GM12878 (cell line): ENCODE measurements around the gene SYMPK. TPM values are rescaled to one million over a fixed set of nuclear protein-coding genes. Genes with fewer than 3 reads are reported as not detected.

Experiments used
- BACH1 ChIP-seq: fragments of 450-650 bp; IDR thresholded peaks from 2 replicates; pipeline ENCODE4 v1.6.1; 2017; ENCODE audit warnings: mild to moderate bottlenecking, borderline replicate concordance
- CBX5 ChIP-seq: sonication (generic); IDR thresholded peaks from 2 replicates; pipeline ENCODE4 v1.6.1; 2016; ENCODE audit warnings: low read depth, moderate library complexity, mild to moderate bottlenecking, inconsistent platforms
- CEBPB ChIP-seq, 2 experiments: fragments of 150-350 bp in 1 of 2; IDR thresholded peaks; 2 replicates each; pipeline ENCODE4 v1.6.1; 2012 to 2014; ENCODE audit warnings: low read depth in 2 of 2, low read length in 2 of 2, borderline replicate concordance in 1 of 2, inconsistent platforms in 1 of 2
- CHD4 ChIP-seq: fragments of 200-600 bp; sonication (generic); IDR thresholded peaks from 2 replicates; pipeline ENCODE4 v1.6.1; 2016; ENCODE audit warnings: mild to moderate bottlenecking
- DPF2 ChIP-seq: fragments of 450-650 bp; IDR thresholded peaks from 2 replicates; pipeline ENCODE4 v1.6.1; 2017; ENCODE audit warnings: mild to moderate bottlenecking
- EGR1 ChIP-seq, 2 experiments: IDR thresholded peaks; 1 replicate in 1 of 2; 2 replicates in 1 of 2; pipeline ENCODE4 v1.6.1; 2011 to 2012; ENCODE audit warnings: low read depth in 2 of 2, low read length in 2 of 2, borderline replicate concordance in 1 of 2, mild to moderate bottlenecking in 1 of 2, moderate library complexity in 1 of 2
- ESRRA ChIP-seq: IDR thresholded peaks from 2 replicates; pipeline ENCODE4 v1.6.1; 2012; ENCODE audit warnings: mild to moderate bottlenecking, low read length, improper control_type of control experiment
- EZH2 ChIP-seq: IDR thresholded peaks from 2 replicates; pipeline ENCODE4 v1.6.1; 2012; ENCODE audit warnings: low read depth, mild to moderate bottlenecking, control low read depth, inconsistent platforms, low read length, borderline replicate concordance; ENCODE audit not compliant: control insufficient read depth
- GATAD2B ChIP-seq: fragments of 450-650 bp; conservative IDR thresholded peaks from 2 replicates; pipeline ENCODE4 v1.6.1; 2017; ENCODE audit warnings: low read depth, mild to moderate bottlenecking, moderate library complexity
- HDAC2 ChIP-seq: fragments of 200-600 bp; sonication (generic); IDR thresholded peaks from 2 replicates; pipeline ENCODE4 v1.6.1; 2017
- HDAC6 ChIP-seq: fragments of 200-600 bp; sonication (generic); IDR thresholded peaks from one replicate; pipeline ENCODE4 v1.8.0; 2017; ENCODE audit warnings: antibody characterized with exemption; ENCODE audit not compliant: unreplicated experiment
- MYB ChIP-seq: fragments of 150-350 bp; IDR thresholded peaks from 2 replicates; pipeline ENCODE4 v1.6.1; 2014; ENCODE audit warnings: mild to moderate bottlenecking, low read depth, low read length, borderline replicate concordance
- NBN ChIP-seq: fragments of 450-650 bp; IDR thresholded peaks from 2 replicates; pipeline ENCODE4 v1.6.1; 2016
- NFYB ChIP-seq: IDR thresholded peaks from 2 replicates; pipeline ENCODE4 v1.6.1; 2011; ENCODE audit warnings: low read depth, mild to moderate bottlenecking, low read length, improper control_type of control experiment, moderate library complexity; ENCODE audit not compliant: insufficient read depth
- PAX5 ChIP-seq: IDR thresholded peaks from 2 replicates; pipeline ENCODE4 v1.6.1; 2011; ENCODE audit warnings: low read depth, low read length, borderline replicate concordance
- PKNOX1 ChIP-seq: fragments of 450-650 bp; IDR thresholded peaks from 2 replicates; pipeline ENCODE4 v1.6.1; 2016; ENCODE audit warnings: mild to moderate bottlenecking
- RBBP5 ChIP-seq: fragments of 200-600 bp; sonication (generic); conservative IDR thresholded peaks from 2 replicates; pipeline ENCODE4 v1.6.1; 2016
- RCOR1 ChIP-seq: conservative IDR thresholded peaks from 2 replicates; pipeline ENCODE4 v1.6.1; 2012; ENCODE audit warnings: low read depth, low read length, improper control_type of control experiment
- RUNX3 ChIP-seq: IDR thresholded peaks from 2 replicates; pipeline ENCODE4 v1.6.1; 2012; ENCODE audit warnings: low read length, inconsistent platforms
- SMAD1 ChIP-seq: fragments of 450-650 bp; IDR thresholded peaks from 2 replicates; pipeline ENCODE4 v1.6.1; 2018; ENCODE audit warnings: mild to moderate bottlenecking, low read depth; ENCODE audit not compliant: partially characterized antibody
- SMC3 ChIP-seq: IDR thresholded peaks from 2 replicates; pipeline ENCODE4 v1.6.1; 2011; ENCODE audit warnings: low read length, improper control_type of control experiment, borderline replicate concordance
- SP1 ChIP-seq: IDR thresholded peaks from one replicate; pipeline ENCODE4 v1.6.1; 2011; ENCODE audit warnings: low read depth, low read length
- STAT3 ChIP-seq: IDR thresholded peaks from 2 replicates; pipeline ENCODE4 v1.6.1; 2011; ENCODE audit warnings: low read depth, low read length, improper control_type of control experiment
- TAF1 ChIP-seq: IDR thresholded peaks from 2 replicates; pipeline ENCODE4 v1.6.1; 2011; ENCODE audit warnings: mild to moderate bottlenecking, low read depth, low read length, borderline replicate concordance
- TCF12 ChIP-seq: IDR thresholded peaks from 2 replicates; pipeline ENCODE4 v1.6.1; 2011; ENCODE audit warnings: low read depth, mild to moderate bottlenecking, low read length
- ZBED1 ChIP-seq: IDR thresholded peaks from 2 replicates; pipeline ENCODE4 v1.6.1; 2016; ENCODE audit warnings: borderline replicate concordance
- ZBTB40 ChIP-seq: fragments of 450-650 bp; IDR thresholded peaks from 2 replicates; pipeline ENCODE4 v1.6.1; 2016; ENCODE audit warnings: mild to moderate bottlenecking, moderate library complexity, borderline replicate concordance
- ZZZ3 ChIP-seq: IDR thresholded peaks from 2 replicates; pipeline ENCODE4 v1.6.1; 2011; ENCODE audit warnings: low read depth; ENCODE audit not compliant: control insufficient read depth, insufficient read length
- polyA plus RNA-seq, 11 experiments: library from polyadenylated mRNA; depleted of rRNA in 4 of 11; unstranded in 6 of 11; stranded (reverse) in 5 of 11; fragments of >200 nt; fragmentation: Nextera tagmentation in 4 of 11; fragmentation: Illumina TruSeq in 1 of 11; extraction: Ambion mirVana in 4 of 11; extraction: Trizol in 1 of 11; gene quantifications; 1 replicate in 1 of 11; 2 replicates in 10 of 11; pipeline versions ENCODE4 v1.2.1 to v1.2.3, GENCODE V29; 2011 to 2016; ENCODE audit warnings: inconsistent platforms in 2 of 11, missing spikeins in 2 of 11, low read depth in 1 of 11
- total RNA-seq, 4 experiments: library from RNA; depleted of rRNA in 3 of 4; stranded (reverse); fragments of >200 nt in 3 of 4; fragmentation: Illumina TruSeq in 1 of 4; extraction: Trizol in 1 of 4; gene quantifications; 2 replicates each; pipeline versions ENCODE4 v1.2.1 to v1.2.3, GENCODE V29; 2013 to 2021

SYMPK gene
- total and polyA plus RNA-seq, 10 of the 15 experiments (the other 5 are each of a cell fraction or from before 2014, with no cell fraction given) = 0.49 to 109 (median 42.5) TPM

DNA sequence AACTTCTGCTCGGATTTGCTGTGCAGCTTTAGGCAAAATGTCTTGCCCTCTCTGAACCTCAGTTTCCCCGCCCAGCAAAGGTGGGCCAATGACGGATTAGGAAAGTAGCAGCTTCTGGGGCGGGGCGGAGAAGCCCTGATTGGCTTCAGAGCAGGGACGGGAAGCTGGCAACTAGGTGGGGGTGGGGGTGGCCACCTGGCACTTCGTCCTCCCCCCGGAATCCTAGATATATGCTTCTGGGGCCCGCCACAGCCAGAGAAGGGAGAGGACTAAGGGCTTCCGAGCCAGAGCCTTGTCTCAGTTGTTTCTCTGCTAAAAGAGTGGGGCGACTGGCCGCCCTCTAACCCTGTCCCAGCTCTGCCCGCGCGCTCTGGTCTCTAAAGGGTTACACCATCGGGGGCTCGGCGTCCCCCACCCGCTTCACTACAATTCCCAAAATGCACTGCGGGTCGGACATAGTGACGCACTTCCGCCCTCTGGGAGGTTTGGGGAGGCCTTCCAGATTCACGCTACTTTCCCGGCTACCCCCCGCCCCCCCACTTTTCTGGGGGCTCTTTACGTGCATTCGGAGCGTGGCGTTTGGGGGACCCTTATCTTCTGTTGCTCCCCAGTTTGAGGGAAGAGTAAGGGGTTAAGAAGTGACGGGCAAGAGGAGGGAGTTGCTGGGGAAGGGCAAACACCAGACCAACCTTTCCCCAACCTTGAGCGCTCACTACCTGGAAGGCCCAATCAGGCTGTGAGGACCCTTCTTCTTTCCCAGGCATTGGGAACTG, 23.7 kb upstream of the SYMPK start (continued):
- TF ChIP-seq ZZZ3 = no peak
- TF ChIP-seq DPF2 = no peak
- TF ChIP-seq MYB = no peak
- TF ChIP-seq NFYB = peak; percentile 72; the same call in 1 of the 2 replicates
- no peak for TF ChIP-seq HDAC6
- TF ChIP-seq BACH1 = 0 out of 2 replicates have a peak, but pooled peaks have one; percentile 14
- 0 out of 2 replicates have a peak, but pooled peaks have one; percentile 26 for TF ChIP-seq GATAD2B
- peak; percentile 29; the same call in 1 of the 2 replicates for TF ChIP-seq TAF1
- TF ChIP-seq PKNOX1 = no peak
- TF ChIP-seq EGR1 (IDR thresholded peaks at IDR 0.05; ENCODE audit: borderline replicate concordance in 1 of 2, low read depth in 2 of 2, low read length in 2 of 2) = peak in 1 of 2 experiments; percentile 39; a peak in 1 of 3 replicates
- 0 out of 2 replicates have a peak, but pooled peaks have one; percentile 4 for TF ChIP-seq TCF12
- no peak for TF ChIP-seq STAT3
- TF ChIP-seq ESRRA = no peak
- no peak for TF ChIP-seq ZBED1
- TF ChIP-seq RUNX3 = no peak
- TF ChIP-seq NBN = peak; percentile 83
- TF ChIP-seq RBBP5 = no peak
- TF ChIP-seq SP1 = peak; percentile 26
- TF ChIP-seq RCOR1 = 0 out of 2 replicates have a peak, but pooled peaks have one; percentile 74
- TF ChIP-seq SMC3 = no peak
- peak; percentile 21 for TF ChIP-seq SMAD1
- no peak for TF ChIP-seq CBX5
- TF ChIP-seq CHD4 = no peak
- TF ChIP-seq EZH2 = no peak
- peak; percentile 89 for TF ChIP-seq ZBTB40
- no peak for TF ChIP-seq CEBPB (IDR thresholded peaks at IDR 0.05; ENCODE audit: borderline replicate concordance in 1 of 2, low read depth in 2 of 2, low read length in 2 of 2)
- TF ChIP-seq PAX5 = 0 out of 2 replicates have a peak, but pooled peaks have one; percentile 65
- TF ChIP-seq HDAC2 = 0 out of 2 replicates have a peak, but pooled peaks have one; percentile 82
